ENCODE data around the gene MYO10. TPM values are rescaled to one million over a fixed set of nuclear protein-coding genes. Genes with fewer than 3 reads are reported as not detected.

The MYO10 gene
- total and polyA plus RNA-seq, 2 donors (not counting 3 experiments of a cell fraction or from before 2014, with no cell fraction given): 36.0 to 148 TPM

GRCh38 chr5:16871746-16872339, 64.2 kb downstream of the MYO10 start:
- FAIRE-seq: peak; percentile 37
- no TSS peak for BruUV-seq (replicated peaks)
- POLR2A ChIA-PET: no interaction called here
- Histone ChIP-seq H3K79me2 (ENCODE audit: control insufficient read depth, insufficient read depth, low read length) (peaks cover 96% of the 10 kb centered on the region), H3K4me3 (replicated peaks in 1 of 3; ENCODE audit: insufficient read depth in 1 of 3, low read depth in 1 of 3, low read length in 3 of 3) (no peak overlapping the region), H3K36me3 (ENCODE audit: control insufficient read depth in 2 of 2, extremely low read depth in 1 of 2, insufficient read depth in 2 of 2, low read length in 2 of 2) (peaks cover 12 to 31% of the 10 kb centered on the region in 2 experiments), H3K4me1 (ENCODE audit: control insufficient read depth, extremely low read depth, insufficient read depth, low read length) (no peaks in the 10 kb centered on the region), H3K27me3 (ENCODE audit: control insufficient read depth in 2 of 2, insufficient read depth in 2 of 2, low read length in 2 of 2) (no peaks in the 10 kb centered on the region), H3K4me2 (ENCODE audit: insufficient read depth, low read length) (no peak overlapping the region), H3K9ac (replicated peaks; ENCODE audit: extremely low read depth, insufficient read depth, low read length) (no peak overlapping the region), H3K9me1 (replicated peaks; ENCODE audit: control insufficient read depth, extremely low read depth, insufficient read depth, low read length) (no peaks in the 10 kb centered on the region), H3K27ac (ENCODE audit: insufficient read depth, low read depth, low read length) (no peak overlapping the region), H4K20me1 (replicated peaks; ENCODE audit: control insufficient read depth, extremely low read depth, insufficient read depth, low read length) (peaks cover 13% of the 10 kb centered on the region), H2AFZ (ENCODE audit: low read depth, low read length) (no peak overlapping the region), H3K9me3 (replicated peaks; ENCODE audit: control insufficient read depth, insufficient read depth, low read length) (no peaks in the 10 kb centered on the region)
- intact Hi-C loops (cut with micrococcal nuclease) (no loop called here), dilution Hi-C loops (cut with MboI; ENCODE audit: extremely low pct_ligation_motif_present, low sequenced_read_pairs) (no loop called here)
- no peak for TF ChIP-seq POLR2AphosphoS5 (IDR thresholded peaks at IDR 0.05; ENCODE audit: insufficient read depth, low read depth, low read length)
- no peak for TF ChIP-seq MYC (IDR thresholded peaks at IDR 0.05; ENCODE audit: low read depth, low read length)
- no peak for TF ChIP-seq FOS (IDR thresholded peaks at IDR 0.05; ENCODE audit: borderline replicate concordance, insufficient read depth, low read length)
- TF ChIP-seq MAX (IDR thresholded peaks at IDR 0.05; ENCODE audit: insufficient read depth, insufficient read length): no peak
- no peak for TF ChIP-seq POLR2A (IDR thresholded peaks at IDR 0.05; ENCODE audit: low read depth, low read length)
- no peak for TF ChIP-seq EZH2 (IDR thresholded peaks at IDR 0.05; ENCODE audit: borderline replicate concordance, low read depth, low read length, severe bottlenecking)
- TF ChIP-seq JUN (IDR thresholded peaks at IDR 0.05; ENCODE audit: borderline replicate concordance, insufficient read depth, insufficient read length, low read depth): no peak
- CTCF ChIA-PET: interaction anchor here (1.2 kb wide), 1 partner anchor 18 kb away, joined by 3 read pairs; no protein-coding TSS in a partner anchor
- no peak for DNase-seq (ENCODE audit: low read depth, low spot score)

- DNase-seq (ENCODE audit: low read depth, low spot score): no peak
- Histone ChIP-seq H3K79me2 (ENCODE audit: control insufficient read depth, insufficient read depth, low read length) (peaks cover 96% of the 10 kb centered on the region), H3K9me3 (replicated peaks; ENCODE audit: control insufficient read depth, insufficient read depth, low read length) (no peaks in the 10 kb centered on the region), H4K20me1 (replicated peaks; ENCODE audit: control insufficient read depth, extremely low read depth, insufficient read depth, low read length) (peaks cover 15% of the 10 kb centered on the region), H3K4me3 (replicated peaks in 1 of 3; ENCODE audit: insufficient read depth in 1 of 3, low read depth in 1 of 3, low read length in 3 of 3) (no peak overlapping the region), H3K4me2 (ENCODE audit: insufficient read depth, low read length) (no peak overlapping the region), H3K36me3 (ENCODE audit: control insufficient read depth in 2 of 2, extremely low read depth in 1 of 2, insufficient read depth in 2 of 2, low read length in 2 of 2) (peaks cover 8 to 29% of the 10 kb centered on the region in 2 experiments), H3K9me1 (replicated peaks; ENCODE audit: control insufficient read depth, extremely low read depth, insufficient read depth, low read length) (no peaks in the 10 kb centered on the region), H3K27me3 (ENCODE audit: control insufficient read depth in 2 of 2, insufficient read depth in 2 of 2, low read length in 2 of 2) (no peaks in the 10 kb centered on the region), H3K27ac (ENCODE audit: insufficient read depth, low read depth, low read length) (no peak overlapping the region), H3K4me1 (ENCODE audit: control insufficient read depth, extremely low read depth, insufficient read depth, low read length) (no peaks in the 10 kb centered on the region), H3K9ac (replicated peaks; ENCODE audit: extremely low read depth, insufficient read depth, low read length) (no peak overlapping the region), H2AFZ (ENCODE audit: low read depth, low read length) (no peak overlapping the region)
- no TSS peak for BruUV-seq (replicated peaks)
- FAIRE-seq: no peak
- intact Hi-C loops (cut with micrococcal nuclease): no loop called here
- TF ChIP-seq MYC (IDR thresholded peaks at IDR 0.05; ENCODE audit: low read depth, low read length) (no peak), JUN (IDR thresholded peaks at IDR 0.05; ENCODE audit: borderline replicate concordance, insufficient read depth, insufficient read length, low read depth) (no peak), EZH2 (IDR thresholded peaks at IDR 0.05; ENCODE audit: borderline replicate concordance, low read depth, low read length, severe bottlenecking) (no peak), POLR2AphosphoS5 (IDR thresholded peaks at IDR 0.05; ENCODE audit: insufficient read depth, low read depth, low read length) (no peak)
- ChIA-PET CTCF (interaction anchor here (1.2 to 2.2 kb wide), 2 partner anchors 17 to 319 kb away, joined by 3 to 7 read pairs; no protein-coding TSS in a partner anchor), POLR2A (no interaction called here)
- dilution Hi-C loops (cut with MboI; ENCODE audit: extremely low pct_ligation_motif_present, low sequenced_read_pairs): no loop called here
Measured at GRCh38 chr5:16870878-16871277, 65.2 kb downstream of the MYO10 start.
